Activated CD8-positive, alpha-beta memory T cell treated with anti-CD3 and anti-CD28 coated beads, Interleukin-2, amount 50 U/mL, for 1 hour (primary cell): Measurements from ENCODE around the gene LCN10.
"Not testable (repeated sequence)": the region's sequence is repeated elsewhere in the genome, so short reads cannot be mapped to it uniquely, and the experiment has no call there.

Experiments used
- DNase-seq: peaks from one replicate; pipeline ENCODE4 v3.0.0-alpha.2; 2020; ENCODE audit errors: extremely low read depth

LCN10 gene

DNA sequence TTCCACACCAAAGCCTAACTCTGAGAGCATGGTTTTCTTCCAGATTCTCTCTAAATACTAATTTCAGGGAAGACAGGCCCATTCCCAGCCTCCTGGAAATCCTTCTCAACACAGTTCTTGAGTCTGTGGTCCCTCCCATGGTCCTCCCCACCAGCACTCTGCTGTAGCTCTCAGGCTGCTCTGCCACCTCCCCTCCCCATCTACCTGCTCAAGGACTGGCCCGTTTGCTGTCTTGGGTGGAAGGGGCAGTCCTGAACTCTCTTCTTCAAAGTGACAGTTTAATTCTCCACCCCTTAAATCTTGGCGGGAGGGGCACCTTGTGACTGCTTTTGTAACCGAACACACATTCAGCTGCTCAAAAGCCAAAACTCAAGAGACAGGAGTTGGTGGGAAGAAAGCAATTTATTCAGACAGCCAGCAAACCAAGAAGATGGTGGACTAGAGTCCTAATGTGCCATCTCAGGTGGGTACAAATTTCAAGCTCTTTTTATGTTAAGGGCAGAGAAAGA, 29.2 kb upstream of the LCN10 start:
- DNase-seq, result no peak

DNA sequence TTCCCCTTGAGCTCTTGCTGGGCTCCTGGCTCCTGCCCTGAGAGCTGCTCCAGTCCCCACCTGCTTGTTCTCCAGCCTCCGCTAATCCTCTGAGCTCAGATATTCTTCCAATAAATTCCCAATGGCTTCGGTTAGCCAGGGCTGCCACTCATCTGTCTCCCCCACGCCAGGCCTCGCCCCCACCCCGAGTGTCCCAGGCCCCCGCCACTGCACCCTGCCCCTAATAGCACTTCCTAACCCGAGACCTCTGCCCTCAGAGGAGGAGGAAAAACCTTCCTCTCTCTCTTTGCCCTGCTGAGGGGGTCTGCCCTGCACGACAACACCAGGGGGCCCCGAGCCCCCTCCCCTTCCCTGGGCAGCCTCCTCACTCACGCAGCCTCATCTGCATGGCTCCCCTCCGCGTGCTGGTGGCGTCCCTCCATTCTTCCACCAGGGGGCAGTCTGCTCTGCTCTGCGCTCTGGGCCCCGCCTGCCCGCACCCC, 27.0 kb upstream of the LCN10 start:
- no peak for DNase-seq

DNA sequence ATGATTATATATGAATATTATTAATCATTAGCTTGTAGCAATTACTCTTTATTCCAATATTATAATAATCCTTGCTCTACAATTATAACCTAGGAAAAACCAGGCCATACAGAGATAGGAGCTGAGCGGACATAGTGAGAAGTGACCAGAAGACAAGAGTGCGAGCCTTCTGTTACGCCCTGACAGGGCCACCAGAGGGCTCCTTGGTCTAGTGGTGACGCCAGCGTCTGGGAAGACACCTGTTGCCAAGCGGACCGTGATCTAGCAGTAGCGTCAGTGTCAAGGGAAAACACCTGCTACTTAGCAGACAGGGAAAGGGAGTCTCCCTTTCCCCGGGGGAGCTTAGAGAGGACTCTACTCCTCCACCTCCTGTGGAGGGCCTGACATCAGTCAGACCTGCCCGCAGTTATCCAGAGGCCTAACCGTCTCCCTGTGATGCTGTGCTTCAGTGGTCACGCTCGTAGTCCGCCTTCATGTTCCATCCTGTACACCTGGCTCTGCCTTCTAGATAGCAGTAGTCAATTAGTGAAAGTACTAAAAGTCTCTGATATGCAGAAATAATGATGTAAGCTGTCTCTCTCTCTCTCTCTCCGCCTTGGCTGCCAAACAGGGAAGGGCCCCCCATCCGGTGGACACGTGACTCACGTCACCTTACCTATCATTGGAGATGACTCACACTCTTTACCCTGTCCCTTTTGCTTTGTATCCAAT, 23.8 kb upstream of the LCN10 start:
- not testable (repeated sequence) for DNase-seq

DNA sequence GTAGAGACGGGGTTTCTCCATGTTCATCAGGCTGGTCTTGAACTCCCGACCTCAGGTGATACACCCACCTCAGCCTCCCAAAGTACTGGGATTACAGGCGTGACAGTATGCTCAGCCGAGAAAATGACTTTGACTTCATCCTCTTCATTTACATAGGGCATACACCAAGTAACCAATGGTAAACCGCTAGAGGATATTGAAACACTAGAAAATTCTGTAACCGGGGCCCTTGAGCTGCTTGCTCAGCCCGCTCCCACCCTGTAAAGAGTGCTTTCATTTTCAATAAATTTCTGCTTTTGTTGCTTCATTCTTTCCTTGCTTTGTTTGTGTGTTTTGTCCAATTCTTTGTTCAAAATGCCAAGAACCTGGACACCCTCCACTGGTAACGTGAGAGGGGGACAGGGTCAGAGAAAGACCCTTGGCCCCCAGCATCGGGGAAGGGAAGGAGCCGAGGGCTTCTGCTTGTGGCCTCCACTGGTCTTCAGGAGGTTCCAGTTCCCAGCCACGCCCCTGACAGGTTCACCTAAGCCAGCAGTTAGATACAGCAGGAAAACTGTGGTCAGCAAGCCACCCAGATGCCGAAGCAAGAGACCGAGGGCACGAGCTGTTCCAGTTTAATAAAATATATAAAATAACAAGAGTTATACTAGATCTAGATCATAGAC, 23.1 kb upstream of the LCN10 start:
- DNase-seq, result not testable (repeated sequence)

DNA sequence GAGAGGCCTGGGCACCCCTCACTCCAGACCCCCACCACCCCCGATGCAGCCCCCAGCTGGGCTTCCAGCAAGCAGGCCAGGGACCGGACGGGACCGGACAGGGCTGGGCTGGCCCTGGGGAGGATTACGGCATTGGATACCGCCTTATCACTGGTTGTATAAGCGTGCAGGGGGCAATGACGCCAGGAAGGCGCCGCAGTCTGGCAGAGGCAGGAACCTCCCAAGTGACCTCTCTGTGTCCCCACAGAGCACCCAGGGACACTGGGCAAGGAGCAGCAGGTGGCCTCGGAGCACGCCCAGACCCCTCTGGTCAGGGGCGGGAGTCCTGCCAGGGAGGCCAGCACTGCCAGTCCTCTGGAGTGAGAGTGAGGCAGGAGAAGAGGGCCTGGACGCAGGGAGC, 22.3 kb upstream of the LCN10 start:
- DNase-seq, result no peak

DNA sequence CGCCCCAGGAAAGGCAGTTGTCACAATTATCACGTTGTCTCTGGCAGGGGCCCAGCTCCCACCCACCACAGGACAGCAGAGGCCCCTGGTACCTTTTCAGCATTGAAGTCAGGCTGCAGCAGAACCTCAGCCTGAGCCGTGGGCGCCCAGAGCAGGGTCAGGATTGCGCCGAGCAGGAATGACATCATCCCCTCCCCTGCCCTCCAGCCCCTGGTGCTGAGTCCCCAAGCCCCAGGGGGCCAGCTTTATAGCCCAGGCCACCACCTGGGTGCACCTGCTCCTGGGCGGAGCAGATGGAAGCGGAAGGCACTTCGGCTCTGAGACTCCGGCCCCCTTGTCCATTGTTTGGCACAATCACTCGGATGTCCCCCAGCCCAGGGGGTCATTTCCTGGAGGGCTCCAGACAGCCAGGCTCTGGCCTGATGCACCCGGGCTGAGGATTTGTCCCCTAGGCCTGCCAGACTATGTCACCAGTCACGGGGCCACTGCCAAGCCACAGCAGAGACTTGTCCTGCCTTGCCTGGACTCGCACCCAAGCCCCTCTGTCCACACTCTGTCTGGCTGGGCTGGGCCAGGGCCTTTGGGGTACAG, 21.7 kb upstream of the LCN10 start, which contains the start of gene LCN15:
TSS of gene LCN15 (minus strand) at position 218 of the 591 bp plus-strand sequence. CDS start at position 188, 30 bp downstream.
- no peak for DNase-seq

DNA sequence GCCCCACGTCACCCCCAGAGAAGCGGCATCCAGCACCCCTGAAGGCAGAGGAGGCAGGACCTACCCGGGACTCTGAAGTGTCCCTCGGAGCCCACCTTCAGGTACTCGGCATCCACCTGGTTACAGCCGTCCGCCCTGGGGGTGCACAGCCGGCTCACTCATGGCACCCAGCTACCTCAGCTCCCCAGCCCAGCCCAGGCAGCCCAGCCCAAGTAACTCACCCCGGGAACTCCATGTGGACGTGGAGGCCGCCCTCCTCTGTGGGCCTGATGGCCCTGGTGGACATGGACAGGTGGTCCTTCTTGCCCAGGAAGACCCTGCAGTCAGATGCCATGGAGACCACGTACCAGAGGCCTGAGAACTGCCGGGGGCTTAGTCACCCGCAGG, 20.9 kb upstream of the LCN10 start:
- DNase-seq, result no peak

DNA sequence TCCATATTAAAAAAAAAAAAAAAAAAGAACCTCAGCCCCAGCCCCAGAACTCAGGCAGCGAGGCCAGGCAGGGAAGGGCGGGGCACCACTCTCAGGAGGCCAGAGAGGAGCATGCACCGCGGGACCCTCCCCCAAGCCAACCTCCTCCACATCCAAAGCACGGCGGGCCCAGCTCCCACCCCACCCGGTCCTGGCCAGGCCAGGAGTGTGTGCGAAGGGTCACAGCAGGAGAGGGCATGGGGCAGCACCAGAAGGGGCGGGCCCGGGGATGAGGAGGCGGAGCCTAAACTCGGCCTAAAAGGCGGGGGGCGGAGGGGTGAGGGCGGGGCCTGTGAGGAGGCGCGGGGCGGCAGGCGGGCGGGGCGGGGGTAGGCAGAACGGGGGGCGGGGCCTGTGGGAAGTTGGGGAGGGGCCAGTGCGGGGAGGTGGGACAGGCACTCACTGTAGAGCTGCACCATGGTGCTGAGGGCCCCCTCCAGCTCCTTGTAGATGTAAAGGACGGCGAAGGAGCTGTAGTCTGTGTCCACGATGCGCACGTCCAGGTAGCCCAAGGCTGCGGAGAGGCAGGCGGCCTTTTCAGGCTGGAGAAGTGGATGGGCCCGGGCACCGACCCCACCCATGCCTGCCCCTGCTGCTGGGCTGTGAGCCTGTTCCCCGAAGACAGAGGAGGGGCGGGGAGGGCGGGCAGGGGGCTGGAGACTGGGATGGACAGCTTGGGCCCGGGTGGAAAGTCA, 20.3 kb upstream of the LCN10 start:
- DNase-seq, result no peak

DNA sequence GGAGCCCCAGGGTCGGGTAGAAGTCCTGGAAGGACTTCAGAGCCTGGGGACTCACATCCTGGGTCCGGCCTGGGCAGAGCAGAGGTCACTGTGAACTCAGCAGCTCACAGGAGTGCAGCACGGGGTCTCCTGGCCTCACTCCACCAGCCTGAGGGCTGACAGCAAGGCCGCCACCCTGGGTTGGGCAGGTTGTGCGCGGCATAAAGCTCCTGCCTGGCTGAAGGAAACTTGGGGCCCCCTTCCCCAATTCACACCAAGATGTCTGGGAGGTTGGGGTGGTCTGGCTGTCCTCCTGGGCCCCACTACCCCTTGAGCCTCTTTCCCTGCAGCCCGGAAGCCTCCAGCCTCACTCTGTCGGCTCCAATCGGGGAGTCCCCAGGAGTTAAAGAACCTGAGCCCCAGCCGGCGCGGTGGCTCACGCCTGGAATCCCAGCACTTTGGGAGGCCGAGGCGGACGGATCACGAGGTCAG, 19.5 kb upstream of the LCN10 start:
- no peak for DNase-seq

DNA sequence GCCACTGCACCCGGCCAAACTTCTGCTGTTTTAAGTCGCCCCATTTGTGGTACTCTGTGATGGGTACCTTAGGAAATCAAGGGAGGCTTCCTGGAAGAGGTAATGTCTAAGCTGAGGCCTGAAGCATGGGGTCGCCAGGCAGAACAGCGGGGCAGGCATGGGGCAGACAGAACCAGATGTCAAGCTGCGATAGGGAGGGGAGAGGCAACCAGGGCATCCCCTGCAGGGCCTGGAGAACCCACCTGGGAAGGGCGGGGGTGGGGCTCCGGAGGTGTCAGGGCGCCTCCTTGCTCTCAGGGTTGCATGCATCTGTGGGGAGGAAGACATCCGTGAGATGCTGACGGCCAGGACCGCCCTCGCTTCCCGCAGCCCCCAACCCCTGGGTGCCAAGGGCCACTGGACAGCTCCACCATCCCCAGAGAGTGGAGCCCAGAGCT, 18.8 kb upstream of the LCN10 start:
- DNase-seq, result no peak

DNA sequence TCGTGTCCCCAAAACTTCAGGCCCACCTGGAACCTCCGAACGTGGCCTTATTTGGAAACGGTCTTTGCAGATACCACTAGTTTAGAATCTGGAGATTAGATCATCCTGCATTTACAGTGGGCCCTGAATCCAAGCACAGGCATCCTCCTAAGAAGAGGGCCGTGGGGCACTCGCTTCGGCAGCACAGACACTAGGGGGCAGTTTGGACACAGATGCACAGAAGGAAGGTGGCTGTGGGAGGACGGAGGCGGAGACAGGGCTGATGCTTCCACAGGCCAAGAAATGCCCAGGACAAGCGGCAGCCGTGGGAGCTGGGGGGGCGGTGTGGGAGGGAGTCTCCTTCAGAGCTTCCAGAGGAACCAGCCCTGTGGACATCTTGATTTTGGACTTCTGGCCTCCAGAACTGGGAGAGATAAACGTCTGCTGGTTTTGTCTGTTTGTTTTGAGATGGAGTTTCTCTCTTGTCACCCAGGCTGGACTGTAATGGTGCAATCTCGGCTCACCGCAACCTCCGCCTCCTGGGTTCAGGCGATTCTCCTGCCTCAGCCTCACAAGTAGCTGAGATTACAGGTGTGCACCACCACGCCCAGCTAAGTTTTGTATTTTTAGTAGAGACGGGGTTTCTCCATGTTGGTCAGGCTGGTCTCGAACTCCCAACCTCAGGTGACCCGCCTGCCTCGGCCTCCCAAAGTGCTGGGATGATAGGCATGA, 18.2 kb upstream of the LCN10 start:
- not testable (repeated sequence) for DNase-seq

DNA sequence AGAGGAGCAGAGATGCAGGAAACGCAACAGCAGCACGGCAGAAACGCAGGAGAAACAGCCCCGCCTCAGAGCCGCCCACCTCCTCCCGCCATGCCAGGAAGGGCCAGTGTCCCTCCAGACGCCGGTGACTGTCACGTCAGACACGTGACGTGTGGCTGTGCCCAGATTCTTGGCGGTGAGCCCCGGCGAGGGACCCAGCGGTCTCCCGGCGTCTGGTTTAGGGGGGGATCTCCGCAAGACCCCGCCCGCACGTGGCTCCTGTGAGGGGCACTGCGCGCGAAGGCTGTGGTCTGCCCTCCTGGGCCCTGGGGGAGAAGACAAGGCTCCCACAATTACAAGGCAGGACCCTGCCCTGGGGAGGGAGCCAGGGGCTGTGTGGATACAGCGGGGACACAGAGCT, 17.7 kb upstream of the LCN10 start:
- DNase-seq, result no peak

DNA sequence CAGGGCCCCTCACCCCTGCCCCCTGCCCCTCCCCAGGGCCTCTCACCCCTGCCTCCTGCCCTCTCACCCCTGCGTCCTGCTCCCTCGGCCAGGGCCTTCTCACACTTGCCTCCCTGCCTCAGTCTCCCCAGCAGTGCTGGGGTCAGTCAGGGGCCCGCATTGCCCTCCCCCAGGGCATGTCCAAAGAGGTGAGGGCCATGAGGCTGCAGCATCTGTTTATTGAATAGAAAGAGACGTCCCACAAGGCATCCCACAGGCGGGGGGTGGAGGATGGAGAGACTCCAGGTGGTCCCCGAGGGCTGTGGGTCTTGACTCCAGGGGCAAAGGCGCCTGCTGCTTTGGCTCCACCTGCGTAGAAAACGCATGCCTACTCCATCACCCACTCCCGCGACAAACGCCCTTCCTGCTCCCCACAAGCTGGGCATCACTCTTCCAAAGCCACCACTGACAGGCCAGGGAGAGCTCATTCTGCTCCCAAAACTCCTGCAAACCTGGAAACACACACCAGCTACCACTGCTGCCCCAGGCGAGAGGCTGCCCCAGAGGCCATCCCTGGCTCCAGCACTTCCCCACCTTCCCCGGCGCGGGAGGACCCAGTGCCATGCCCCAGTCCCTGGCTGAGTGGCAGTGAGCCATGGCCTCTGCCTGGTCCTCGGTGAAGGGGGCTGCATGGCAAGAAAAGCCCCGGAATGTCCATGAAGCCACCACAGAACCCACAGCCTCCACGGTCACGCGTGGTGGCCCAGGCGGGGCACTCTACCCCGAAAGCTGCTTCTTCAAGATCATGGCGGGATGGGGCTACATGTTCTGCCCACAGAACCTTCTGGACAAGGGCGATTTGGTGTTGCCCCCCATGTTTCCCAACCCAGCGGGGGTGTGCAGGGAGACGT, 16.9 kb upstream of the LCN10 start:
- DNase-seq, result no peak

DNA sequence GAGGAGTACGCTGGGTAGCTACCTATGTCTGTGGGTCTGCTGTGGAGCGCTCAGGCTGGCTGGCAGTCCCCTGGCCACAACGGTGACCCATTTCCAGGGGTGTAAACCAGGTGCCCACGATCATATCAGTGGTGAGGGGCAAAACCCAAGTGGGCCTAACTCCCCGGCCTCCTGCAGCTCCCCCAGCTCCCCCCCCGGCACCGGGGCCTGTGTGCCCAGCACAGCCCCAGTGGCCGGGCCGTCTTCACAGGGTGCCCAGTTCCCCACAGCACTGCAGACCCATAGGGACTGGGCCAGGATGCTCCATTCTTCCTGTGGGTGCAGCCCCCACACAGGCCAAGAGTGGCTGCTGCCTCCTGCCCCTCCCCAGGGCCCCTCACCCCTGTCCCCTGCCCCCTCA, 16.3 kb upstream of the LCN10 start:
- no peak for DNase-seq

DNA sequence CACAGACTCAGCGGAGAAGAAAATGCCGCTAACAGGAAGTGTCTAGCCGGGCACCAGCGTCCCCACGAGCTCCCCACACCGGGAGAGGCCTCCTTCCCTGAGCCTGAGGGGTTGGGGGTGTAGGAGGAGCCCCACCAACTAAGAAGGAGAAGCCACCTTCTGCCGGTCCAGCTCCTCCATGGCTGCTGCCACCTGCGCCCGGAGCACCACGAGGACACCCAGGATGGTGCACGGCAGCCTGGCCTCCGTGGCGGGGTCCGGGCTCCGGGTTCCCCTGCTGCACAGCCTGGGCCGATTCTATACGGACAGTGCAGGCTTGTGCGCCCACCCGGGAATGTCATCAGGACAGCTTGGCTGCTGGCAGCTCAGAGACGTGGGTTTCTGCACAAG, 15.0 kb upstream of the LCN10 start:
- no peak for DNase-seq

DNA sequence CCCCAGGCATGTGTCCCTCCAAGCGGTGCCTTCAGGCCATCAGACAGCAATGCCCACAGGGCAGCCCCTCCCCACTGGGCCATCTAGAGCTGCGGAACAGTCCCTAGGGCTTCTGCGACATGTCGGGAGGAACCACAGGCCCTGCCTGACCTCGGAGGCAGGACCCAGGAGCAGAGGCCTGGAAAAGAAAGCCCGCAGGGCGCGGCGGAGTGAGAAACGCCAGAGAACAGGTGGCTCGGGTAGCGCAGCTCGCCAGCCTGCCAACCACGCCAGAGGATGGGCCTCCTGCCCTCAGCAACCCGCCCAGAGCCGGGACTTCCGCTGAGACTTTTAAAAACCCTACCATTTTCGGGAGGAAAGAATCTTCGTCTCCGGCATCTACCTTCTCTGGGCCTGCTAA, 14.6 kb upstream of the LCN10 start:
- no peak for DNase-seq

DNA sequence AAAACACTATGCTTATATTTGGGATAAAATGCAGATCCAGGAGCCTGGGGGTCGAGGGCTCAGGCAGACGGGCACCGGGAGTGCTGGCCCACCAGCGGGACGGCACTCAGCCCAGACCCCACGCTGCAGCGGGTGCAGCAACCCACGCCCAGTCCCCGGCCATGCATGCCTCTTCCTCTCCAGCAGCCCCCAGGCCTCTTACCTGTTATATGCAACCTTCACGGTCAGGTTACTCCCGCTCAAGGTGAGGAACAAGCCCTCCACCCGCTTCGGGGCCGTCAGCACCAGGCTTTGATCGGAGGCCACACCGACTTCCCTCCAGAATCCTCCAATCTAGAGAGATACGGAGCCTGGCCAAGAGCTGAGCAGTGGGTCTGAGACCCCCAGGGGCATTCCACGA, 14.1 kb upstream of the LCN10 start:
- DNase-seq, result no peak

DNA sequence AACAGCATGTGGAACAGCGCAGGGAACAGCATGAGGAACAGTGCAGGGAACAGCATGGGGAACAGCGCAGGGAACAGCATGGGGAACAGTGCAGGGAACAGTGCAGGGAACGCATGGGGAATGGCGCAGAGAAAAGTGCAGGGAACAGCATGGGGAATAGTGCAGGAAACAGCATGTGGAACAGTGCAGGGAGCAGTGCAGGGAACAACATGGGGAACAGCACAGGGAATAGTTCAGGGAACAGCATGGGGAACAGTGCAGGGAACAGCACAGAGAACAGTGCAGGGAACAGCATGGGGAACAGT, 13.3 kb upstream of the LCN10 start:
- no peak for DNase-seq

DNA sequence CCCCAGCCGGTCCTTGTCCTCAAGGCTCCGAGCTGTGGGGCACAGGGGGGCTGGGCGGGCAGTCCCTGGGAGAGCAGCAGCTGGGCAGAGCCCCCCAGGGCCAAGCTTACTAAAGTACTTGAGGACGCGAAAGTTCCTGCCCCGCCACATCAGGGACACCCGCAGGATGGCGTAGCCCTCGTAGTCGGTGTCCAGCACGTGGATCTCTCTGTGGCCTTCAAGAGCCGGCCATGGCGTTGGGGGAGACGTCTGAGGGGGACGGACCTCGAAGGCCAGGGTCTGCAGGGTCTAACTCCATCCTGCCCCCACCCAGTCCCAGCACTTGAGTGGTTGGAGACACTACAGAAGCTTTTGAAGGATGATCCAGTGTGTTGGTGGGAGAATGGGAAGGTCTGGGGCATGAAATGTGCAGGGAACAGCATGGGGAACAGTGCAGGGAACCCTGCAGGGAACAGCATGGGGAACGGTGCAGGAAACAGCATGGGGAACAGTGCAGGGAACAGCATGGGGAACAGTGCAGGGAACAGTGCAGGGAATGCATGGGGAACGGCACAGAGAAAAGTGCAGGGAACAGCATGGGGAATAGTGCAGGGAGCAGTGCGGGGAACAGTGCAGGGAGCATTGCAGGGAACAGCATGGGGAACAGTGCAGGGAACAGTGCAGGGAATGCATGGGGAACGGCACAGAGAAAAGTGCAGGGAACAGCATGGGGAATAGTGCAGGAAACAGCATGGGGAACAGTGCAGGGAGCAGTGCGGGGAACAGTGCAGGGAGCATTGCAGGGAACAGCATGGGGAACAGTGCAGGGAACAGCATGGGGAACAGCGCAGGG, 12.8 kb upstream of the LCN10 start:
- DNase-seq, result not testable (repeated sequence)
